Hindlimb muscle (tissue), 1 donor: Measurements from ENCODE around the gene ACADS. TPM values are rescaled to one million over a fixed set of nuclear protein-coding genes. Genes with fewer than 3 reads are reported as not detected.

Experiments
- DNase-seq: peaks from one replicate; pipeline ENCODE4 v3.0.0-alpha.2; 2013
- polyA plus RNA-seq: library from polyadenylated mRNA; unstranded; fragments of 120-200 nt; gene quantifications from one replicate; pipeline ENCODE4 v1.2.1, GENCODE V29; 2013; ENCODE audit not compliant: insufficient read length

The ACADS gene
- polyA plus RNA-seq = 22.1 TPM

GRCh38 chr12:120725659-120726509 is at the start of gene ACADS:
TSS of gene ACADS (plus strand) at chr12:120725826. CDS start at chr12:120725886, 60 bp downstream.
- DNase-seq = peak; percentile 91

- DNase-seq = no peak
Observed at GRCh38 chr12:120677765-120678473, 47.7 kb upstream of the ACADS start.

GRCh38 chr12:120678572-120678971 is 47.1 kb upstream of the ACADS start:
- no peak for DNase-seq

GRCh38 chr12:120680165-120680738 is 45.4 kb upstream of the ACADS start:
- DNase-seq = no peak

GRCh38 chr12:120684523-120684932 is 41.1 kb upstream of the ACADS start:
- no peak for DNase-seq

GRCh38 chr12:120685522-120685921 is 40.1 kb upstream of the ACADS start:
- DNase-seq = no peak

- peak; percentile 92 for DNase-seq
Observed at GRCh38 chr12:120686151-120686689, 39.4 kb upstream of the ACADS start.

- DNase-seq = peak; percentile 98
Observed at GRCh38 chr12:120686690-120687577, 38.7 kb upstream of the ACADS start, which contains the start of gene MLEC. TSS of gene MLEC (plus strand) at chr12:120687149. CDS start at chr12:120687297, 148 bp downstream.

GRCh38 chr12:120687578-120688289 is 37.9 kb upstream of the ACADS start:
- DNase-seq = peak; percentile 35

- DNase-seq = no peak
Observed at GRCh38 chr12:120688527-120689071, 37.0 kb upstream of the ACADS start.

GRCh38 chr12:120689397-120690082 is 36.1 kb upstream of the ACADS start:
- DNase-seq = no peak

GRCh38 chr12:120690083-120690450 is 35.6 kb upstream of the ACADS start:
- DNase-seq = no peak

GRCh38 chr12:120690978-120691377 is 34.6 kb upstream of the ACADS start:
- DNase-seq = no peak

GRCh38 chr12:120692524-120693033 is 33.0 kb upstream of the ACADS start:
- DNase-seq = no peak

- no peak for DNase-seq
Observed at GRCh38 chr12:120693848-120694247, 31.8 kb upstream of the ACADS start.

- DNase-seq = no peak
Observed at GRCh38 chr12:120696626-120697025, 29.0 kb upstream of the ACADS start.

GRCh38 chr12:120697344-120697743 is 28.3 kb upstream of the ACADS start:
- DNase-seq = no peak

- DNase-seq = no peak
Observed at GRCh38 chr12:120698665-120699064, 27.0 kb upstream of the ACADS start.

GRCh38 chr12:120699553-120699952 is 26.1 kb upstream of the ACADS start:
- DNase-seq = no peak

- DNase-seq = no peak
Observed at GRCh38 chr12:120700886-120701285, 24.7 kb upstream of the ACADS start.
